HL-60 (cell line): ENCODE measurements around the gene PANK4.

ENCODE experiments used
- DNase-seq, 2 experiments: peaks; one replicate each; pipeline ENCODE4 v3.0.0-alpha.2; 2010 to 2020; ENCODE audit warnings: low read depth in 1 of 2, low spot score in 1 of 2
- H3K27ac ChIP-seq: fragments of 250-450 bp; sonication (Bioruptor Pico); replicated peaks from 2 replicates; pipeline ENCODE4 v1.5.1; 2020; ENCODE audit warnings: mild to moderate bottlenecking, moderate library complexity
- H3K27me3 ChIP-seq: fragments of 250-450 bp; sonication (Bioruptor Pico); 2 replicates; pipeline ENCODE4 v1.5.1; 2021; ENCODE audit warnings: mild to moderate bottlenecking, moderate library complexity; ENCODE audit not compliant: insufficient read depth, poor library complexity, severe bottlenecking
- H3K4me3 ChIP-seq: replicated peaks from 2 replicates; pipeline ENCODE4 v1.5.1; 2011; ENCODE audit warnings: mild to moderate bottlenecking, control low read depth, low read length; ENCODE audit not compliant: insufficient read depth
- GABPA ChIP-seq: IDR thresholded peaks from 2 replicates; pipeline ENCODE4 v1.6.1; 2012; ENCODE audit warnings: low read depth
- POLR2AphosphoS5 ChIP-seq: IDR thresholded peaks from 2 replicates; pipeline ENCODE4 v1.6.1; 2012; ENCODE audit warnings: low read depth
- SPI1 ChIP-seq: IDR thresholded peaks from 2 replicates; pipeline ENCODE4 v1.6.1; 2012; ENCODE audit warnings: low read depth, mild to moderate bottlenecking, borderline replicate concordance
- TF ChIP-seq, protein P1 (sequence below): IDR thresholded peaks from one replicate; pipeline ENCODE4 v1.5.1; 2011; ENCODE audit warnings: low read length, control low read depth, inconsistent platforms; ENCODE audit not compliant: insufficient read depth
- TF ChIP-seq, protein P2 (sequence below): IDR thresholded peaks from 2 replicates; pipeline ENCODE4 v1.6.1; 2012; ENCODE audit warnings: low read depth; ENCODE audit not compliant: insufficient replicate concordance

PANK4 gene

DNA sequence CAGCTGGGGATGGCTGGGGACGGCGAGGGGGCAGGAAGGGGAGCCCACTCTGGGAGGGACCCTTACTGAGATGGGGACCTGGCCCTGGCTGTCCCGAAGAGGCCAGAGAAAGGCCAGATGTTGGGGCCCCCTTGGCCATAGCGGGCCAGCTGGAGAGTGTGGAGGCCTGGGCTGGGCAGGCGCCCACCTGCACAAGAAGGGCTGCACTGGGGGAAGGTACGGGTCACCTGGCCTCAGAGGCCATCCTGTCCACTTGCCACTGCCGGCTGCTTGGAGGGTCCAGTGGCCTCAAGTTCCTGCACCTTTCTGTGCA lies 55.3 kb downstream of the PANK4 start:
- H3K4me3 ChIP-seq = no peak overlapping the region
- no peak overlapping the region for H3K27ac ChIP-seq
- peaks cover 8% of the 10 kb centered on the region for H3K27me3 ChIP-seq
- TF ChIP-seq, protein P1, sequence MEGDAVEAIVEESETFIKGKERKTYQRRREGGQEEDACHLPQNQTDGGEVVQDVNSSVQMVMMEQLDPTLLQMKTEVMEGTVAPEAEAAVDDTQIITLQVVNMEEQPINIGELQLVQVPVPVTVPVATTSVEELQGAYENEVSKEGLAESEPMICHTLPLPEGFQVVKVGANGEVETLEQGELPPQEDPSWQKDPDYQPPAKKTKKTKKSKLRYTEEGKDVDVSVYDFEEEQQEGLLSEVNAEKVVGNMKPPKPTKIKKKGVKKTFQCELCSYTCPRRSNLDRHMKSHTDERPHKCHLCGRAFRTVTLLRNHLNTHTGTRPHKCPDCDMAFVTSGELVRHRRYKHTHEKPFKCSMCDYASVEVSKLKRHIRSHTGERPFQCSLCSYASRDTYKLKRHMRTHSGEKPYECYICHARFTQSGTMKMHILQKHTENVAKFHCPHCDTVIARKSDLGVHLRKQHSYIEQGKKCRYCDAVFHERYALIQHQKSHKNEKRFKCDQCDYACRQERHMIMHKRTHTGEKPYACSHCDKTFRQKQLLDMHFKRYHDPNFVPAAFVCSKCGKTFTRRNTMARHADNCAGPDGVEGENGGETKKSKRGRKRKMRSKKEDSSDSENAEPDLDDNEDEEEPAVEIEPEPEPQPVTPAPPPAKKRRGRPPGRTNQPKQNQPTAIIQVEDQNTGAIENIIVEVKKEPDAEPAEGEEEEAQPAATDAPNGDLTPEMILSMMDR = no peak
- no peak for TF ChIP-seq SPI1
- no peak for TF ChIP-seq GABPA
- TF ChIP-seq POLR2AphosphoS5 = no peak
- TF ChIP-seq, protein P2, sequence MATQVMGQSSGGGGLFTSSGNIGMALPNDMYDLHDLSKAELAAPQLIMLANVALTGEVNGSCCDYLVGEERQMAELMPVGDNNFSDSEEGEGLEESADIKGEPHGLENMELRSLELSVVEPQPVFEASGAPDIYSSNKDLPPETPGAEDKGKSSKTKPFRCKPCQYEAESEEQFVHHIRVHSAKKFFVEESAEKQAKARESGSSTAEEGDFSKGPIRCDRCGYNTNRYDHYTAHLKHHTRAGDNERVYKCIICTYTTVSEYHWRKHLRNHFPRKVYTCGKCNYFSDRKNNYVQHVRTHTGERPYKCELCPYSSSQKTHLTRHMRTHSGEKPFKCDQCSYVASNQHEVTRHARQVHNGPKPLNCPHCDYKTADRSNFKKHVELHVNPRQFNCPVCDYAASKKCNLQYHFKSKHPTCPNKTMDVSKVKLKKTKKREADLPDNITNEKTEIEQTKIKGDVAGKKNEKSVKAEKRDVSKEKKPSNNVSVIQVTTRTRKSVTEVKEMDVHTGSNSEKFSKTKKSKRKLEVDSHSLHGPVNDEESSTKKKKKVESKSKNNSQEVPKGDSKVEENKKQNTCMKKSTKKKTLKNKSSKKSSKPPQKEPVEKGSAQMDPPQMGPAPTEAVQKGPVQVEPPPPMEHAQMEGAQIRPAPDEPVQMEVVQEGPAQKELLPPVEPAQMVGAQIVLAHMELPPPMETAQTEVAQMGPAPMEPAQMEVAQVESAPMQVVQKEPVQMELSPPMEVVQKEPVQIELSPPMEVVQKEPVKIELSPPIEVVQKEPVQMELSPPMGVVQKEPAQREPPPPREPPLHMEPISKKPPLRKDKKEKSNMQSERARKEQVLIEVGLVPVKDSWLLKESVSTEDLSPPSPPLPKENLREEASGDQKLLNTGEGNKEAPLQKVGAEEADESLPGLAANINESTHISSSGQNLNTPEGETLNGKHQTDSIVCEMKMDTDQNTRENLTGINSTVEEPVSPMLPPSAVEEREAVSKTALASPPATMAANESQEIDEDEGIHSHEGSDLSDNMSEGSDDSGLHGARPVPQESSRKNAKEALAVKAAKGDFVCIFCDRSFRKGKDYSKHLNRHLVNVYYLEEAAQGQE = no peak
- DNase-seq = no peak

DNA sequence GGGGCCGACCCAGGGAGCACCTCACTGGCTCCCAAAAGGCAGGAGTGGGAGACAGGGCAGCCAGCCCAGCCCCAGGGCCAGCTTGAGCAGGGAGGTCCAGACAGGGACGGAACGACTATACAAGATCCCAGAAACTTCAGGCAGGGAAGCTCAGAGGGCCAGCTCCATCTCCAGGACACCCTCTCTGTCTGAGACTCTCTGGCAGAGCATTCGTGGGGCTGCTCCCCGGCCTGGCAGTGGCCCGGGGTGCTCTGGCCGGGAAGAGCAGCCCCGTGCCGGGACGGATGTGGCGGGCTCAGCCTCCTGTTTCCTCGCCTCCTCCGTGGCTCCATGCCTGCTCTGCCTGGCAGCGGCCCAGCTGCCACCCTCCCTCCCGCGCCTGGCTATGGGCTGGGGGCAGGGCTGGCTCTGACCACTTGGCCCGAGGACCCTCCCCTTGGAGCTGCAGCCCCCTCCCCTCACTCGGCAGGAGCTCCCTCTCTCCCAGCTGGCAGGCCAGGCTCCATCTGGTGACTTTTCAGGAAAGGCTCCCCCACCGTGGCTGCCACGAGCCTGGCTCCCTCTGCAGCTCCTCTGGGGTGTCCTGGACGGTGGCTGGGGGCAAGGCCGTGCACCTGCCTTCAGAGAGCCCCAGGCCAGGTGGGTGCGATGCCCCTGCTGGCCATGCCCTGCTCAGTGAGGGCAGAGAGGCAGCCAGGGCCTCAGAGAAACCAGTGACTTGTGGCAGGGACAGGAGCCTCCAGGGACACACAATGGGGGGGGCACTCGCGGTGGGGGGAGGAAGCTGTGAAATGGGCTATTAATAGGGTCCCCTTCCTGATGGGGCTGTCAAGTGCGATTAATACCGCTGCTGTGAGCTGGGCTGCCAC lies 55.9 kb downstream of the PANK4 start:
- Histone ChIP-seq H3K4me3 (no peak overlapping the region), H3K27ac (no peak overlapping the region), H3K27me3 (peaks cover 8% of the 10 kb centered on the region)
- DNase-seq = no peak
- TF ChIP-seq SPI1 = no peak

DNA sequence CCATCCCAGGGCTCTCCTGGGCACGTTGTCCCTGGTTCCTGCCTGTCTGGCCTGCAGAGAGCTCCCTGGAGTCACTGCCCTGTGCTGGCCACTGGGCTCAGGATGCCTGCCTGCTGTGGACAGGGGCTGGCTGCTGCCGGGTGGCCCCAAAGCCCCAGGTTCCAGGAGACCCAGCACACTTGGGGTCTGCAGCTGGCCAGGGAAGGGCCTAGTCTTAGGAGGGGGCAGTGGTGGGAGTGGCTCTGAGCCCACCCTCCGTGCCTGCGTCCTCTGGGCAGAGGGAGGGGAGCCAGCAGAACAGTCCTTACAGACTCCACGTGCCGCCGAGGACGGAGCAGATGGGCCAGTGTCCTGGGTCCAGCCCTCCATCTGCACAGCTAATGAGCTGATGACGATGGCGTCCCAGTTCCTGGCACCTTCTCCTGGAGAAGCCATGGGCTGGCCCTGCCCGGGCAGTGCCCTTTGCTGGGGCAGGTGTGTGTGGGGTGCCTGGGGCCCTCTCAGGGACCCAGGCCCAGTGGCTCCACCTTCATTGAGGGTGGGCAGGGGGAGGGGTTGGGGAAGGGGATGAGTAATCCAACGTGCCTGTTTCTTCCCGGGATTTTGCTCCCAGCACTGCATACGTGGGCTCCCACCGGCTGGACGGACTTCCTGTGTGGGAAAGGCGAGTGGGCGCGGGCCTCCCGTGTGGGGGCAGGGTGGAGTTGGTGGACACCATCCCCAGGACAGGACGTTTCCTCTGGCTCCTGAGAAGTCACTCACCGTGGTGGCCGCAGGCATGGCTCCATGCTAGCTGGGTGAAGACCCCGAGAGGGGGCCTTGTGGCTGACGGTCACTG lies 57.1 kb downstream of the PANK4 start:
- no peak overlapping the region for H3K4me3 ChIP-seq
- no peak overlapping the region for H3K27ac ChIP-seq
- DNase-seq = no peak
- H3K27me3 ChIP-seq = peaks cover 8% of the 10 kb centered on the region
- TF ChIP-seq SPI1 (no peak), POLR2AphosphoS5 (no peak), GABPA (no peak)
- TF ChIP-seq, protein P2 = no peak
- TF ChIP-seq, protein P1 = no peak

DNA sequence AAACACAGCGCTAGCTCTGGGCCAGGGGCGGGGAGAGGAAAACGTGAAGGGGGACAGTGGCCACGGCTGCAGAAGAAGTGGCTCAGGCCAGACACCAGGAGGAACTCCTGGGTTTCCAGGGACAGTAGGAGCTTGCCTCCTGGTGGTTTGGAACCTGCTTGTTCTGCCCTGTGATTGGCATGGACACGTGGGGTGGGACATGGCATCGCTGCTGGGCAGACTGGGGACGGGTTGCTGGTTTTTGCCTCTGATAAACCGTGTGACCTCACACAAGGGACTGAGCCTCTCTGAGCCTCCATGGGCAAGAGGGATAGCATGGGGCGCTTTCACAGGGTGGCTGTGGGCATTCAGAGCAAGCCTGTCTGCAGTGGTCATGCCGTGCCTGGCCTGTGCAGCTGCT lies 57.9 kb downstream of the PANK4 start:
- H3K4me3 ChIP-seq = no peak overlapping the region
- peaks cover 8% of the 10 kb centered on the region for H3K27me3 ChIP-seq
- no peak for TF ChIP-seq SPI1
- TF ChIP-seq, protein P1 = no peak
- no peak for TF ChIP-seq POLR2AphosphoS5
- TF ChIP-seq, protein P2 = no peak
- no peak for TF ChIP-seq GABPA
- no peak for DNase-seq
- no peak overlapping the region for H3K27ac ChIP-seq
